Nephron progenitor cell (in vitro differentiated cells): ENCODE measurements around the gene BIRC7.

Source experiments
- DNase-seq: peaks from one replicate; pipeline ENCODE4 v3.0.0; 2021
- H3K27ac Mint-ChIP-seq: 2 replicates; pipeline ENCODE4 v1.8.0; 2021; ENCODE audit warnings: mild to moderate bottlenecking, moderate library complexity, mixed read lengths
- H3K27me3 Mint-ChIP-seq: 2 replicates; pipeline ENCODE4 v1.8.0; 2021; ENCODE audit warnings: mild to moderate bottlenecking, low read depth, mixed read lengths; ENCODE audit not compliant: poor library complexity
- H3K36me3 Mint-ChIP-seq: 2 replicates; pipeline ENCODE4 v1.8.0; 2021; ENCODE audit warnings: low read depth, mixed read lengths
- H3K4me1 Mint-ChIP-seq: 2 replicates; pipeline ENCODE4 v1.8.0; 2021; ENCODE audit warnings: mixed read lengths
- H3K4me3 Mint-ChIP-seq: 2 replicates; pipeline ENCODE4 v1.8.0; 2021; ENCODE audit warnings: mild to moderate bottlenecking, moderate library complexity, mixed read lengths
- H3K9me3 Mint-ChIP-seq: 2 replicates; pipeline ENCODE4 v1.8.0; 2021; ENCODE audit warnings: mild to moderate bottlenecking, moderate library complexity, mixed read lengths
- CTCF ChIP-seq: fragments of 200-600 bp; sonication (generic); IDR thresholded peaks from 2 replicates; pipeline ENCODE4 v1.5.0; 2021; ENCODE audit warnings: antibody characterized with exemption

BIRC7 gene

GRCh38 chr20:63276956-63277355 lies 41.3 kb downstream of the BIRC7 start:
- Mint-ChIP-seq H3K4me3 (no peak overlapping the region), H3K4me1 (peaks cover 21% of the 10 kb centered on the region), H3K27me3 (no peaks in the 10 kb centered on the region)

GRCh38 chr20:63277466-63278272 lies 42.0 kb downstream of the BIRC7 start:
- Mint-ChIP-seq H3K36me3 (peaks cover 15% of the 10 kb centered on the region), H3K4me1 (peaks cover 21% of the 10 kb centered on the region), H3K9me3 (no peaks in the 10 kb centered on the region), H3K27ac (no peak overlapping the region), H3K4me3 (no peak overlapping the region), H3K27me3 (no peaks in the 10 kb centered on the region)
- no peak for DNase-seq
- TF ChIP-seq CTCF, result no peak

More at GRCh38 chr20:63276956-63277355, 41.3 kb downstream of the BIRC7 start:
- peaks cover 15% of the 10 kb centered on the region for H3K36me3 Mint-ChIP-seq
- DNase-seq, result no peak
- no peak for TF ChIP-seq CTCF
- no peak overlapping the region for H3K27ac Mint-ChIP-seq
- no peaks in the 10 kb centered on the region for H3K9me3 Mint-ChIP-seq

- H3K4me1 Mint-ChIP-seq, result peaks cover 16% of the 10 kb centered on the region
- H3K27me3 Mint-ChIP-seq, result no peaks in the 10 kb centered on the region
- TF ChIP-seq CTCF, result no peak
- H3K4me3 Mint-ChIP-seq, result no peak overlapping the region
- no peaks in the 10 kb centered on the region for H3K9me3 Mint-ChIP-seq
- peaks cover 16% of the 10 kb centered on the region for H3K36me3 Mint-ChIP-seq
- no peak for DNase-seq
- no peak overlapping the region for H3K27ac Mint-ChIP-seq
These were observed 43.0 kb downstream of the BIRC7 start for GRCh38 chr20:63278661-63279060.

- H3K4me1 Mint-ChIP-seq, result peaks cover 4% of the 10 kb centered on the region
- H3K27ac Mint-ChIP-seq, result no peak overlapping the region
- no peak for DNase-seq
- H3K36me3 Mint-ChIP-seq, result peaks cover 22% of the 10 kb centered on the region
- H3K9me3 Mint-ChIP-seq, result no peaks in the 10 kb centered on the region
- no peak overlapping the region for H3K4me3 Mint-ChIP-seq
- H3K27me3 Mint-ChIP-seq, result no peaks in the 10 kb centered on the region
- TF ChIP-seq CTCF, result no peak
These were observed 44.2 kb downstream of the BIRC7 start for GRCh38 chr20:63279931-63280330.

- no peak for DNase-seq
- TF ChIP-seq CTCF, result no peak
- H3K4me3 Mint-ChIP-seq, result no peak overlapping the region
- H3K27me3 Mint-ChIP-seq, result no peaks in the 10 kb centered on the region
- peaks cover 22% of the 10 kb centered on the region for H3K36me3 Mint-ChIP-seq
- no peak overlapping the region for H3K27ac Mint-ChIP-seq
- H3K9me3 Mint-ChIP-seq, result no peaks in the 10 kb centered on the region
- H3K4me1 Mint-ChIP-seq, result peaks cover under 1% of the 10 kb centered on the region
These were observed 44.7 kb downstream of the BIRC7 start for GRCh38 chr20:63280371-63280770.
